ENCODE data around the gene TRIP6. TPM values are rescaled to one million over a fixed set of nuclear protein-coding genes. Genes with fewer than 3 reads are reported as not detected.
A peak's percentile ranks its signal among the peaks of the same experiment; 100 is the strongest.

Gene TRIP6
- total RNA-seq, 1 experiment from 2014 or later, result 140 TPM

- Mint-ChIP-seq H3K4me1 (peaks cover 17% of the 10 kb centered on the region), H3K4me3 (no peak overlapping the region), H3K27ac (peak overlapping the region; percentile 57), H3K27me3 (ENCODE audit: low read depth) (no peaks in the 10 kb centered on the region), H3K9me3 (no peaks in the 10 kb centered on the region), H3K36me3 (peaks cover 84% of the 10 kb centered on the region)
- DNase-seq (ENCODE audit: low spot score) (no peak), ATAC-seq (no peak)
- ChIA-PET CTCF (no interaction called here), POLR2A (interaction anchor here (0.6 to 1.1 kb wide), 2 partner anchors 14 to 44 kb away, joined by 3 to 4 read pairs; partner anchors contain the start of gene TRIP6)
- TF ChIP-seq E2F5 (CRISPR knock-in tag; IDR thresholded peaks at IDR 0.05), result no peak
- no peak for TF ChIP-seq FOXP4 (CRISPR knock-in tag; IDR thresholded peaks at IDR 0.05)
- no peak for TF ChIP-seq CREM (CRISPR knock-in tag; IDR thresholded peaks at IDR 0.05)
- TF ChIP-seq JAZF1 (CRISPR knock-in tag; IDR thresholded peaks at IDR 0.05), result no peak
- TF ChIP-seq GTF2I (CRISPR knock-in tag; conservative IDR thresholded peaks at IDR 0.05), result no peak
- TF ChIP-seq TP53 (CRISPR knock-in tag; IDR thresholded peaks at IDR 0.05), result no peak
- TF ChIP-seq CTCF (IDR thresholded peaks at IDR 0.05), result no peak
- TF ChIP-seq RORB (CRISPR knock-in tag; IDR thresholded peaks at IDR 0.05), result no peak
- no peak for TF ChIP-seq ZNF512 (CRISPR knock-in tag; IDR thresholded peaks at IDR 0.05; ENCODE audit: borderline replicate concordance)
- no peak for TF ChIP-seq FOXJ3 (CRISPR knock-in tag; IDR thresholded peaks at IDR 0.05; ENCODE audit: borderline replicate concordance)
- no peak for TF ChIP-seq SOX15 (CRISPR knock-in tag; IDR thresholded peaks at IDR 0.05)
- no peak for TF ChIP-seq NFATC4 (CRISPR knock-in tag; IDR thresholded peaks at IDR 0.05)
- TF ChIP-seq ETV6 (CRISPR knock-in tag; IDR thresholded peaks at IDR 0.05), result no peak
- TF ChIP-seq PRDM15 (CRISPR knock-in tag; IDR thresholded peaks at IDR 0.05), result no peak
- no peak for TF ChIP-seq ZNF281 (CRISPR knock-in tag; IDR thresholded peaks at IDR 0.05)
These were observed 13.5 kb downstream of the TRIP6 start for GRCh38 chr7:100880645-100881044.
